CD14-positive monocyte (primary cell): ENCODE results near the gene ABCG1. TPM values are rescaled to one million over a fixed set of nuclear protein-coding genes. Genes with fewer than 3 reads are reported as not detected.

Source experiments
- DNase-seq, 3 donors: peaks; one replicate each; pipeline ENCODE4 v3.0.0-alpha.2; 2011 to 2022
- H2AFZ ChIP-seq: 2 replicates; pipeline ENCODE4 v1.6.0; 2012; ENCODE audit warnings: mild to moderate bottlenecking, low read depth, low read length, inconsistent platforms; ENCODE audit not compliant: insufficient read depth, poor library complexity, severe bottlenecking
- H3K27ac ChIP-seq, 2 donors: 1 replicate in 1 of 2; 2 replicates in 1 of 2; pipeline ENCODE4 v1.5.1; 2012 to 2013; ENCODE audit warnings: low read length in 2 of 2, control low read depth in 1 of 2, inconsistent platforms in 1 of 2, low read depth in 1 of 2, mild to moderate bottlenecking in 1 of 2
- H3K27me3 ChIP-seq, 2 donors: one replicate each; pipeline versions ENCODE4 v1.6.0 to v1.6.1; 2011 to 2013; ENCODE audit warnings: low read length in 2 of 2; ENCODE audit not compliant: control insufficient read depth in 2 of 2, insufficient read depth in 2 of 2
- H3K36me3 ChIP-seq, 2 donors: replicated peaks in 1 of 2; 1 replicate in 1 of 2; 2 replicates in 1 of 2; pipeline versions ENCODE4 v1.5.1 to v1.6.1; 2012 to 2013; ENCODE audit warnings: low read length in 2 of 2, control low read depth in 1 of 2, inconsistent platforms in 1 of 2, mild to moderate bottlenecking in 1 of 2; ENCODE audit not compliant: insufficient read depth in 2 of 2, control insufficient read depth in 1 of 2
- H3K4me1 ChIP-seq, 2 donors: 1 replicate in 1 of 2; 2 replicates in 1 of 2; pipeline versions ENCODE4 v1.5.1 to v1.6.1; 2012 to 2013; ENCODE audit warnings: low read length in 2 of 2, control low read depth in 1 of 2, inconsistent platforms in 1 of 2, mild to moderate bottlenecking in 1 of 2, moderate library complexity in 1 of 2; ENCODE audit not compliant: insufficient read depth in 2 of 2, control insufficient read depth in 1 of 2
- H3K4me2 ChIP-seq: replicated peaks from 2 replicates; pipeline ENCODE3; 2012; ENCODE audit warnings: low read length, moderate library complexity, mild to moderate bottlenecking; ENCODE audit not compliant: poor library complexity, severe bottlenecking; ENCODE audit errors: extremely low read depth
- H3K4me3 ChIP-seq, 3 experiments: fragments of 200-600 bp in 1 of 3; sonication (generic) in 1 of 3; replicated peaks in 1 of 3; 1 replicate in 2 of 3; 2 replicates in 1 of 3; pipeline ENCODE4 v1.5.1; 2011 to 2013; ENCODE audit warnings: low read length in 3 of 3, mild to moderate bottlenecking in 3 of 3, control low read depth in 2 of 3, low read depth in 2 of 3, inconsistent platforms in 1 of 3, moderate library complexity in 1 of 3
- H3K79me2 ChIP-seq: 2 replicates; pipeline ENCODE4 v1.6.0; 2012; ENCODE audit warnings: mild to moderate bottlenecking, control low read depth, inconsistent platforms, low read length, moderate library complexity; ENCODE audit not compliant: insufficient read depth
- H3K9ac ChIP-seq: 2 replicates; pipeline ENCODE4 v1.6.0; 2017; ENCODE audit warnings: low read length, mild to moderate bottlenecking; ENCODE audit not compliant: insufficient read depth, poor library complexity, severe bottlenecking
- H3K9me3 ChIP-seq, 2 donors: replicated peaks in 1 of 2; 1 replicate in 1 of 2; 2 replicates in 1 of 2; pipeline versions ENCODE4 v1.5.1 to v1.6.1; 2012 to 2013; ENCODE audit warnings: low read length in 2 of 2, control low read depth in 1 of 2; ENCODE audit not compliant: control insufficient read depth in 1 of 2, insufficient read depth in 1 of 2
- H4K20me1 ChIP-seq: 2 replicates; pipeline ENCODE4 v1.6.0; 2012; ENCODE audit warnings: mild to moderate bottlenecking, low read length, control low read depth, moderate library complexity; ENCODE audit not compliant: insufficient read depth
- H3K27ac Mint-ChIP-seq, 7 donors: one replicate each; pipeline ENCODE4 v1.8.0; 2020; ENCODE audit warnings: mild to moderate bottlenecking in 7 of 7, mixed read lengths in 7 of 7, moderate library complexity in 6 of 7, inconsistent platforms in 2 of 7
- H3K27me3 Mint-ChIP-seq, 3 donors: one replicate each; pipeline ENCODE4 v1.8.0; 2021 to 2022; ENCODE audit warnings: low read depth in 3 of 3, mild to moderate bottlenecking in 3 of 3, mixed read lengths in 3 of 3, moderate library complexity in 3 of 3, inconsistent platforms in 1 of 3
- H3K36me3 Mint-ChIP-seq, 2 donors: one replicate each; pipeline ENCODE4 v1.8.0; 2020; ENCODE audit warnings: mixed read lengths in 2 of 2, inconsistent platforms in 1 of 2, mild to moderate bottlenecking in 1 of 2
- H3K4me1 Mint-ChIP-seq: one replicate; pipeline ENCODE4 v1.8.0; 2020; ENCODE audit warnings: mild to moderate bottlenecking, mixed read lengths
- H3K4me3 Mint-ChIP-seq, 2 donors: one replicate each; pipeline ENCODE4 v1.8.0; 2020; ENCODE audit warnings: mild to moderate bottlenecking in 2 of 2, mixed read lengths in 2 of 2, moderate library complexity in 1 of 2
- H3K9me3 Mint-ChIP-seq, 7 donors: one replicate each; pipeline ENCODE4 v1.8.0; 2020 to 2022; ENCODE audit warnings: mixed read lengths in 7 of 7, mild to moderate bottlenecking in 6 of 7, moderate library complexity in 6 of 7, inconsistent platforms in 2 of 7
- WGBS: methylation state at CpG from one replicate; pipeline ENCODE4 v1.1.5; 2013; ENCODE audit warnings: missing lambda C conversion rate; ENCODE audit not compliant: insufficient coverage; 5-methylcytosine and 5-hydroxymethylcytosine counted together
- intact Hi-C, 2 donors: fragments of 100-400 bp; cut with micrococcal nuclease; formaldehyde crosslinking; loops; one replicate each; pipeline versions ENCODE4 v1.15.0 to v1.15.1; 2023
- polyA plus RNA-seq, 3 donors: library from polyadenylated mRNA; depleted of rRNA in 1 of 3; unstranded in 2 of 3; stranded (reverse) in 1 of 3; fragments of 300-500 nt in 2 of 3; fragments of >200 nt in 1 of 3; fragmentation: Illumina TruSeq in 2 of 3; gene quantifications; 1 replicate in 2 of 3; 2 replicates in 1 of 3; pipeline ENCODE4 v1.2.3, GENCODE V29; 2012 to 2021
- TF ChIP-seq, protein P1 (sequence below): fragments of 200-600 bp; IDR thresholded peaks from one replicate; pipeline ENCODE4 v1.8.0; 2022; ENCODE audit warnings: antibody characterized with exemption, mild to moderate bottlenecking

The ABCG1 gene
- polyA plus RNA-seq, 3 donors: 3.0 to 5.2 (median 3.5) TPM

- Histone ChIP-seq H4K20me1 (peaks cover 12% of the 10 kb centered on the region), H3K36me3 (no peaks in the 10 kb centered on the region), H3K4me2 (no peak overlapping the region), H3K9me3 (no peaks in the 10 kb centered on the region), H3K4me1 (peaks cover 66 to 70% of the 10 kb centered on the region in 2 donors), H3K27me3 (no peaks in the 10 kb centered on the region), H2AFZ (no peak overlapping the region), H3K9ac (no peak overlapping the region), H3K27ac (no peak overlapping the region), H3K4me3 (no peak overlapping the region), H3K79me2 (no peaks in the 10 kb centered on the region)
- WGBS: 77% methylated on average over 11 of the region's 13 CpGs
- peak overlapping the region in 2 of 7 donors; percentile 80 to 97 for H3K27ac Mint-ChIP-seq
- peaks cover 23 to 47% of the 10 kb centered on the region in 2 donors for H3K36me3 Mint-ChIP-seq
- H3K27me3 Mint-ChIP-seq: peaks cover 0 to 6% (median 2%) of the 10 kb centered on the region in 3 donors
- intact Hi-C loops: loop anchor here in 1 of 2 donors (10.0 kb wide), 1 partner anchor 216 kb away; the partner anchor contains the start of gene ZBTB21
- no peak for DNase-seq
- H3K4me1 Mint-ChIP-seq: peaks cover 74% of the 10 kb centered on the region
- H3K4me3 Mint-ChIP-seq: no peak overlapping the region
- peaks cover 0 to 8% (median 0%) of the 10 kb centered on the region in 7 donors for H3K9me3 Mint-ChIP-seq
- TF ChIP-seq, protein P1, sequence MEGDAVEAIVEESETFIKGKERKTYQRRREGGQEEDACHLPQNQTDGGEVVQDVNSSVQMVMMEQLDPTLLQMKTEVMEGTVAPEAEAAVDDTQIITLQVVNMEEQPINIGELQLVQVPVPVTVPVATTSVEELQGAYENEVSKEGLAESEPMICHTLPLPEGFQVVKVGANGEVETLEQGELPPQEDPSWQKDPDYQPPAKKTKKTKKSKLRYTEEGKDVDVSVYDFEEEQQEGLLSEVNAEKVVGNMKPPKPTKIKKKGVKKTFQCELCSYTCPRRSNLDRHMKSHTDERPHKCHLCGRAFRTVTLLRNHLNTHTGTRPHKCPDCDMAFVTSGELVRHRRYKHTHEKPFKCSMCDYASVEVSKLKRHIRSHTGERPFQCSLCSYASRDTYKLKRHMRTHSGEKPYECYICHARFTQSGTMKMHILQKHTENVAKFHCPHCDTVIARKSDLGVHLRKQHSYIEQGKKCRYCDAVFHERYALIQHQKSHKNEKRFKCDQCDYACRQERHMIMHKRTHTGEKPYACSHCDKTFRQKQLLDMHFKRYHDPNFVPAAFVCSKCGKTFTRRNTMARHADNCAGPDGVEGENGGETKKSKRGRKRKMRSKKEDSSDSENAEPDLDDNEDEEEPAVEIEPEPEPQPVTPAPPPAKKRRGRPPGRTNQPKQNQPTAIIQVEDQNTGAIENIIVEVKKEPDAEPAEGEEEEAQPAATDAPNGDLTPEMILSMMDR: no peak
These were observed 11.7 kb downstream of the ABCG1 start for GRCh38 chr21:42230636-42231035.

DNA sequence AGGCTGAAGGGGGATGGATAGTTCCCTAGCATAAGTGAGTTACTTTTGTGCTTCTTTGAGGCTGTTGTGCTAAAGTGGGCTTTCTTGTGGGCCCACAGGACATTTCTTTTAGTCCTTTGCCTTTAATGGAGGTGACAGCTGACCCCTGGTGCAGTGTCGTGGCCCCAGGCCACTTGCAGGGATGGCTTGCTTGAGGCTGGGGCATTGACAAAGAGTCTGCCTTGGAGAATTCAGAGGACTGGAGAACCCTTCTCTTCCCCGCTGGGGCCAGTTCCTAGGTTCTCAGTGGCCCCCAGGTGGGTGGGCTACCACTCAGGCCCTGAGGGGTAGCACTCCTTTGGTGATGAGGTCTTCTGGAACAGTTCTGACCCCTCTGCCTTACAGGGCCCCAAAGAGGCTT is 12.8 kb downstream of the ABCG1 start:
- Histone ChIP-seq H3K27ac (no peak overlapping the region), H3K9me3 (no peaks in the 10 kb centered on the region), H3K27me3 (no peaks in the 10 kb centered on the region), H3K36me3 (no peaks in the 10 kb centered on the region), H3K79me2 (no peaks in the 10 kb centered on the region), H4K20me1 (peaks cover 15% of the 10 kb centered on the region), H2AFZ (no peak overlapping the region), H3K4me3 (no peak overlapping the region), H3K9ac (no peak overlapping the region), H3K4me1 (peaks cover 77 to 82% of the 10 kb centered on the region in 2 donors), H3K4me2 (no peak overlapping the region)
- Mint-ChIP-seq H3K9me3 (peaks cover 0 to 8% (median 0%) of the 10 kb centered on the region in 7 donors), H3K4me3 (no peak overlapping the region), H3K4me1 (peaks cover 81% of the 10 kb centered on the region), H3K27ac (peak overlapping the region in 4 of 7 donors; percentile 70 to 98 (median 96)), H3K27me3 (peaks cover 1 to 6% (median 2%) of the 10 kb centered on the region in 3 donors), H3K36me3 (peaks cover 15 to 37% of the 10 kb centered on the region in 2 donors)
- no peak for DNase-seq
- TF ChIP-seq, protein P1: no peak
- intact Hi-C loops: loop anchor here in 1 of 2 donors (2.0 to 10.0 kb wide), 2 partner anchors 33 to 217 kb away; partner anchors contain the start of gene ZBTB21
- WGBS: 100% methylated on average over 1 of the region's 2 CpGs
